AG08395 (cell line): ENCODE measurements around the gene GDF15.
"Not testable (repeated sequence)": the region's sequence is repeated elsewhere in the genome, so short reads cannot be mapped to it uniquely, and the experiment has no call there.

Experiments
- DNase-seq: peaks from one replicate; pipeline ENCODE4 v3.0.0; 2012; ENCODE audit warnings: mixed read lengths, low spot score

GDF15 gene, protein sequence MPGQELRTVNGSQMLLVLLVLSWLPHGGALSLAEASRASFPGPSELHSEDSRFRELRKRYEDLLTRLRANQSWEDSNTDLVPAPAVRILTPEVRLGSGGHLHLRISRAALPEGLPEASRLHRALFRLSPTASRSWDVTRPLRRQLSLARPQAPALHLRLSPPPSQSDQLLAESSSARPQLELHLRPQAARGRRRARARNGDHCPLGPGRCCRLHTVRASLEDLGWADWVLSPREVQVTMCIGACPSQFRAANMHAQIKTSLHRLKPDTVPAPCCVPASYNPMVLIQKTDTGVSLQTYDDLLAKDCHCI

DNA sequence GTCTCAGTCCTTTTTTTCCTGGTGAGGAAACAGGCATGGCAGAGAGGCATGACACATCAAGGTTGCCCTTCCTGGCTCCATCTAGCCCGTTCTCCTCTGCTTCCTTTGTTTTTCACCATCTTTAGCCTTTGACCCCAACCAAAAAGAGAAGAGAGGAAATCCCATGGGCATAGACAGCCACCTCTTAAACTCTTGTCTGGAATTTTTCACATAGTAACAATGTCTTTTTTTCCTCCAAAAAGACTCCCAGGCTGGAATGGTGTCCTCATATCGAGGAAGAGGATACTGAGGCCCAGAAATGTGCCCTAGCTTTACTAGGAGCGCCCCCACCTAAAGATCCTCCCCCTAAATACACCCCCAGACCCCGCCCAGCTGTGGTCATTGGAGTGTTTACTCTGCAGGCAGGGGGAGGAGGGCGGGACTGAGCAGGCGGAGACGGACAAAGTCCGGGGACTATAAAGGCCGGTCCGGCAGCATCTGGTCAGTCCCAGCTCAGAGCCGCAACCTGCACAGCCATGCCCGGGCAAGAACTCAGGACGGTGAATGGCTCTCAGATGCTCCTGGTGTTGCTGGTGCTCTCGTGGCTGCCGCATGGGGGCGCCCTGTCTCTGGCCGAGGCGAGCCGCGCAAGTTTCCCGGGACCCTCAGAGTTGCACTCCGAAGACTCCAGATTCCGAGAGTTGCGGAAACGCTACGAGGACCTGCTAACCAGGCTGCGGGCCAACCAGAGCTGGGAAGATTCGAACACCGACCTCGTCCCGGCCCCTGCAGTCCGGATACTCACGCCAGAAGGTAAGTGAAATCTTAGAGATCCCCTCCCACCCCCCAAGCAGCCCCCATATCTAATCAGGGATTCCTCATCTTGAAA lies at the start of gene GDF15:
Gene GDF15, plus strand, starts transcription at position 484 of the 868 bp plus-strand sequence. Its CDS starts 32 bp downstream, at position 516.
- DNase-seq = peak; percentile 83

DNA sequence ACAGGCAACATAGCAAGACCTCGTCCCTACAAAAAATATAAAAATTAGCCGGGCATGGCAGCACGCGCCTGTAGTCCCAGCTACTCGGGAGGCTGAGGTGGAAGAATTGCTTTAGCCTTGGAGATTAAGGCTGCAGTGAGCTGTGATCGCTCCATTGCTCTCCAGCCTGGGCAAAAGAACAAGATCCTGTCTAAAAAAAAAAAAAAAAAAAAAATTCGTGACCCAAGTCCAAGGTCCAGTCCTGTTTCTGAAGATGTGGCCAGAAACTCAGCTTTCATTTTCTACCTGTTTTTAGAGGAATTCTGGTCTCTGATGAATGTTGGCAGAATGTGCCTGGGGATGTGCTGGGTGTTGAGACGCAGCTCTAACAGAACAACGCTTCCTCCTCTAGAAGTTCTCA lies 47.4 kb upstream of the GDF15 start:
- no peak for DNase-seq

DNA sequence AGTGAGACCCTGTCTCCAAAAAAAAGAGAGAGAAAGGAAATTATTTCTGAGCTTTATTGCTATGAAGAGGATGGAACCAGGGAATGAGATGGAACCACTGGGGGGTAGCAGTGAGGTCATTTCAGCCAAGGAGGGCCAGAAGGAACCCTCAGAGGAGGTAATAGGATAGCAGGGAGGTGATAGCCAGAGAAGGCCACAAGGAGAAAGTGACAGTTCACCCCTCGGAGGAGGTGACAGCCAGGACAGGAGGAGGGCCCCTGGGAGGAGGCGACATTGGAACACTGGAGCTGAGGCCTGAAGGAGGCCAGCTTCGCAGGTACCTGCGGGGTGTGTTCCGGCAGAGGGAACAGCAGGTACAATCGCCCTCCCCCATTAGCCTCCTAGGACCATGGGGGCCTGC lies 46.2 kb upstream of the GDF15 start:
- peak; percentile 38 for DNase-seq

DNA sequence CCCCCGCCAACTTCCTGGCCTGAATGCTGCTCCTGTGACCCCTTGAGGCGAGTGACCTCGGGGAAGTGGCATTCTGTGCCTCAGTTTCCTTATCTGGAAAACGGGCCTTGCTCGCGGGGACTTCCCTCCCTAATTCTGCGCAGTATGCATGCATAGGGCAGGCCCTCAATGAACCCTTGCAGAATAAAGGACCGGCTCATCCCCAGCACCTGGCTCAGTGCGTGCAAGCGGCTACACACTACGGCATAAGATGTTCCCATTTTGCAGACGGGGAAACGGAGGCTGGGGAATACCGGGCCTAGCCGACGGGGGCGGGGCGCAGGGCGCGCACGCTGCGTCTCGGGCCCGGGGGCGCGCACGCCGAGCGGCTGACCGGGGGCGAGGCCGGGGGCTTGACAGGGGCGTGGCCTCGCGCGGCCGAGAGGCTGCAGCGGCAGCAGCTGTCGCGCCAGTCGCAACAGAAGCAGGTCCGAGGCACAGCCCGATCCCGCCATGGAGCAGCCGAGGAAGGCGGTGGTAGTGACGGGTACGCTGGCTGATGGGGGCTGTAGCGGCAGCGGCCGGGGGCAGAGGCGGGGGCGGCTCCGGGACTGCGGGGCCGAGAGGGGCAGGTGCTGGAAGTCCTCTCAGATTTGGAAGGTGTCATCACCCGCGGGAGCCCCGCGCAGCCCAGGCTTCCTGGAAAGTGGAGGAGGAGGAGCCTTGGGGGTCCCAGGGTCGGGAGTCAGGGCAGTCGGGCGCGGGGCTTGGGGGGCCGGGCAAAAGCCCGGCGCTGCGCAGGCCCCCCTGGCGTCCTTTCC lies 45.6 kb upstream of the GDF15 start, which contains the start of gene PGPEP1:
Gene PGPEP1, plus strand, starts transcription at position 409 of the 800 bp plus-strand sequence. Its CDS starts 84 bp downstream, at position 493.
- peak; percentile 88 for DNase-seq

DNA sequence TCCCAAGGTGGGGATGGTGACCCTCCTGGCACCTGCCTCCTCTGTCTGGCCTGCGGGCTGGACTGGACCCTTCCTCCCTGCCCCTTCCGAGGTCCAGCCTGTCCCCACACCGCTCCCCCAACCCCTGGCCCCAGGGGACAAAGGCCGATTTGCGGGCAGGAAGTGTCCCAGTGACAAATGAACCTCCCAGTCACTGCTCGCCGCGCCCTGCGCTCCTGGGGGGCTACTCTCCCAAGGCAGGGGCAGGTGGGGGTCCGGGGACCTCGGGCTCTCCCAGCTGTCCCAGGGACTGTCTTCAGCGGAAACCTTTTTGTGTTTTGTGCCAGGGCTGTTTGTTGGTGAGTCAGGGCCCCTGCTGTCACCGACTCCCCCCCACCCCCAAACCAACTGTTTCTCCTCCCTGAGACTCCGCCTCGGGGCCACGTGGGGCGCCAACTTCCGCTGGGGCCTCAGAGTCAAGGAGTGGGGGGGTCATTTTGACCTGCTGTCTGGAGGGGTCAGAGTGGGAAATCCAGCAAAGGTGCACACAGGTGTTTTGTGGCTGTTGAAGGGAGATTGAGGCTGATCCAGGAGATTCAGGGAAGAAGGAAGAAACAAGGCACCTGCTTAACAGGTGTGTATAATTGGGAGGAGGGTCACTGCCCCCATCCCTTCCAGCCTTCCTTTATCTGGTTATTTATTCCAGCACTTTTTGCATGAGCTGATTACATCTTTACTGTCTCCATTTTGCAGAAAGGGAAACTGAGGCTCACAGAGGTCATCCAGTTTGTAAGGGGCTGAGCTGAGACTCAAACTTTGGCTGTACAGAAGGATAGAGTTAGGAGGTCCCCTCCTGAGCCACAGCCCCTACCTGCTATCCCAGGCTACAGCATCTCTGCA lies 44.7 kb upstream of the GDF15 start:
- DNase-seq = peak; percentile 76

DNA sequence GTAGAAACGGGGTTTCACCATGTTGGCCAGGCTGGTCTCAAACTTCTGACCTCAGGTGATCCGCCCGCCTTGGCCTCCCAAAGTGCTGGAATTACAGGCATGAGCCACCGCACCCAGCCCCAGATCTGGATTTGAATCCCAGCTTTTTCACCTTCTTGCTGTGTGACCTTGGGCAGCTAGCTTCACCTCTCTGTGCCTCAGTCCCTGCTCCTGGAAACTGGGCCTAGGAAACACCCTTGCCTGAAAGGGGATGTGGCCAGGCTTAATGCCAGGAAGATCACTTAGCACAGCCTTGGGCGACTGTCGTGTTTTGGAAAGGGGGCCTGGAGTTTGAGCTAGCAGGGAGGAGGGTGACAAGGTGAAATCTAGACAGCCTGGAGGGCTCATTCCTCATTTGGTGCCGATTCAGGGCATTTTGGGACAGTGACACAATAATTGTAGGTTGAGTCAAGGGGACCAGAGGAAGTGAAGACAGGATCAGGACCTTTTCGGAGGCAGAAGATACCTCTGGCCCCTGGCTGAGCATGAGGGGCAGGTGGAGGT lies 43.8 kb upstream of the GDF15 start:
- no peak for DNase-seq

DNA sequence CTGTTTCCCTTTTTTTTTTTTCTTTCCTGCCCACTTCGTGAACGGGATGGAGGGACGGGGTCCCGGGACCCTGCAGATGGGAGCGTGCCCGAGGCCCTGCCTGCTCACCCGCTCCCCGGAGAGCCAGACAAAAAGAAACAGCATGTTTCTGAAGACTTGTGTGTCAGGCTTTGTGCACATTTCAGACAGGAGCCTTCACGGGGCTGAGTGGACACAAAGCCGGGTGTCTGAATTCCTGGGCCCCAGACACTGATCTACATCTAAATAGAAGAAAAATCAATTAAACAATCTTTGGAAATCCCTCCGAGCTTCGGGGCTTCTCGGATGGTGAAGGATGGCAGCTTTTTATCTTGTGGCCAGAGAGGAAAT lies 41.4 kb upstream of the GDF15 start:
- no peak for DNase-seq

DNA sequence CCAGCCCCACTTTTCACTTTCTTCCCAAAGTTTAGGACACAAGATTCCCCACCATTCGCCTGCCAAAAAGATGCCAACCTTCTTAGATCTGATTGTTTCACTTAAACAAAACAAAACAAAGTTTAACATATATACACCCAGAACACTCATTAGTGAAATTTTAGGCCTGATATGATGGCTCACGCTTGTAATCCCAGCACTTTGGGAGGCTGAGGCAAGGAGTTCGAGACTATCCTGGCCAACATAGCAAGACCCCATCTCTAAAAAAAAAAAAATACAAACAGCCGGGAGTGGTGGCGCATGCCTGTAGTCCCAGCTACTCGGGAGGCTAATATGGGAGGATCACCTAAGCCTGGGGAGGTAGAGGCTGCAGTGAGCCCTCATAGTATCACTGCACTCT lies 40.7 kb upstream of the GDF15 start:
- no peak for DNase-seq

DNA sequence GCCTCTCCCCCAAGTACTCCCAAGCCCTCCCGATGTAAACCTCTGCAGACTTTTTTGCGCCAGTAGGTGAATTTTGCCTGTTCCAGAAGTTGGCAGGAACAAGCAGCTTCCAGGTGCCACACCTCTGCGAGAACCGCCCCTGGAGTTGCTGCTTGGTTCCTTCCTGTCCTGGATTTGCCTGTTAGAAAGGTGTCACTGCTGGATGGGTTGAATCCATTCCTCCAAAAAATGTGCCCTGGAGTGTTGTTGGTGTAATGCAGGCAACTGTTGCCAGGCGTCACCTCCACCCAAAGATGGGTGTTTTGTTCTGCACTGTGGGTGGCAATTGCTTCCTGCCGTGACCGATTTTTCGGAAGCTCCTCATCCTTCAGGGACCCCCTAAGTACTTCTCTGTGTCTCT lies 39.9 kb upstream of the GDF15 start:
- DNase-seq = no peak

DNA sequence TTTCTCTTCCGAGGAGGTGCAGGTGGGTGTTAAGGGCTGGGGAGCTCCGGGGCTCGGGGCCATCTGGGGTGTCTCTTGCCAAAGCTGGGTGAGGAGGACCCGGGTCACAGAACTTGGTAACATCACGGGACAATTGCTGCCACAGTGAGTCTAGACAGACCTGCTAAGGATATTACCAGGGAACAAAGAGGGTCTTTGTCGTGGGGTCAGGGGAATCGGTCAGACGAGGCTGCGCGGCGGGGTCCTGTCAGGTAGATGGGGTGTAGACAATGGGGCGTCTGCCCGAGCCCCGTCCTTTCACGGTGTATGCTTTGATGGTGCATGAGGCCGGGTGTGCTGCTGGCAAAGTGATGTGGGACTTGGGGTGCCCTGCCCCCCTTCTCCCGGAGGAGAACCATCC lies 37.8 kb upstream of the GDF15 start:
- no peak for DNase-seq

DNA sequence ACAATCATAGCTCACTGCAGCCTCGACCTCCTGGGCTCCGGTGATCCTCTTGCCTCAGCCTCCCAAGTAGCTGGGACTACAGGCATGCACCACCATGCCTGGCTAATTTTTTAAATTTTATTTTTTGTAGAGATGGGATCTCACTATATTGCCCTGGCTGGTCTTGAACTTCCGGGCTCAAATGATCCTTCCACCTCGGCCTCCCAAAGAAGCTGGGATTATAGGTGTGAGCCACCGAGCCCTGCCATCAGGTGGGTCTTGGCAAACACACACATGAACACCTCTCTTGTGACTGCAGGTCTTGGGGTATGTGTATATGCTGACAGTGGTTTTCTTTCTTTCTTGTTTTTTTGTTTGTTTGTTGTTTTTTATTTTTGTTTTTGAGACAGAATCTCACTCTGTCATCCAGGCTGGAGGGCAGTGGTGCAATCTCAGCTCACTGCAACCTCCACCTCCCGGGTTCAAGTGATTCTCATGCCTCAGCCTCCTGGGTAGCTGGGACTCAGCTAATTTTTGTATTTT lies 37.1 kb upstream of the GDF15 start:
- DNase-seq = not testable (repeated sequence)

DNA sequence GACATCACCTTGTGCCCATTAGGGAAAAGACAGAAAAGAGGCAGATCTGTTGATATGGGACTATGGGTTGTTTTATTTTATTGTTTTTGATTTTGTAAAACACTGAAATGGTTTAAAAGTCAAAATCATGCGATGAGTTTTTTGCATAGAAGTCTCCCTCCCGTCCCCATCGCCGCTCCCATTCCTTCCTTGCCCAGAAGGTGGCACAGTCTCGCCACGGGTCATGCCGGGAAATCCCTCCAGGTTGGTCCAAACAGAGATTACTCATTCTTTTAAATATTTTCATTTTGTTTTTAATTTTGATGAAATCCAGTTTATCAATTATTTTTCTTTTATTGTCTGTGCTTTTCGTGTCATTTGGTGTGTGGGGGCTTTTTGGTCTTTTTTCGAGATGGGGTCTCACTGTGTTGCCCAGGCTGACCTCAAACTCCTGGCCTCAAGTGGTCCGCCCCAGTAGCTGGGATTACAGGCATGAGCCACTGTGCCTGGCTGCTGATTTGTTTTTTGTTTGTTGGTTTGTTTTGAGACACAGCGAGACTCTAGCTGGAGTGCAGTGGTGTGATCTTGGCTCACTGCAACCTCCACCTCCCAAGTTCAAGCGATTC lies 36.3 kb upstream of the GDF15 start:
- peak; percentile 81 for DNase-seq

DNA sequence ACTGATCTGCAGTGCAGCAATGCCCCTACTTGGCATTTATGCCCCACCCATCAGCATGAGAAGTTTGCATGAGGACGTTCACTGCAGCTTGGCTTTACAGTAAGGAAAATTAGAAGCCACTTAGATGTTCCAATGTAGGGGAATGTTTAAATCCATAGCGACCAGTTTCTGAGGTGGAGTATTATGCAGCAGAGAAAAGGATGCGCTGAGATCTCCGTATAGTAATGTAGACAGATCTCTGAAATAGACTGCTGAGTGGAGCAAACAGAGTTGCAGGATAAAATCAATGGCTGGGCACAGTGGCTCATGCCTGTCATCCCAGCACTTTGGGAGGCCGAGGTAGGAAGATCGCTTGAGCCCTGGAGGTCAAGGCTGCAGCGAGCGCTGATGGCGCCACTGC lies 35.5 kb upstream of the GDF15 start:
- DNase-seq = no peak

DNA sequence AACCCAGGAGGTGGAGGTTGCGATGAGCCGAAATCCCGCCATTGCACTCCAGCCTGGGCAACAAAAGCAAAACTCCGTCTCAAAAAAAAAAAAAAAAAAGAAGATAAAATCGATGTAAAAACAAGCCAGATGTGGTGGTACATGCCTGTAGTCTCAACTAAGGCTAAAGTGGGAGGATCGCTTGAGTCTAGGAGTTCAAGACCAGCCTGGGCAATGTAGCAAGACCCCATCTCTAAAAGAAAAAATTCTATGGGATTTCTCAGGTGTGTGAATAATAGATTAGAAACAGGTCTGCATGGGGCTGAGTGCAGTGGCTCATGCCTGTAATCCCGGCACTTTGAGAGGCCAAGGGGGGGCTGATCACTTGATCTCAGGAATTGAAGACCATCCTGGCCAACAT lies 34.4 kb upstream of the GDF15 start:
- no peak for DNase-seq

DNA sequence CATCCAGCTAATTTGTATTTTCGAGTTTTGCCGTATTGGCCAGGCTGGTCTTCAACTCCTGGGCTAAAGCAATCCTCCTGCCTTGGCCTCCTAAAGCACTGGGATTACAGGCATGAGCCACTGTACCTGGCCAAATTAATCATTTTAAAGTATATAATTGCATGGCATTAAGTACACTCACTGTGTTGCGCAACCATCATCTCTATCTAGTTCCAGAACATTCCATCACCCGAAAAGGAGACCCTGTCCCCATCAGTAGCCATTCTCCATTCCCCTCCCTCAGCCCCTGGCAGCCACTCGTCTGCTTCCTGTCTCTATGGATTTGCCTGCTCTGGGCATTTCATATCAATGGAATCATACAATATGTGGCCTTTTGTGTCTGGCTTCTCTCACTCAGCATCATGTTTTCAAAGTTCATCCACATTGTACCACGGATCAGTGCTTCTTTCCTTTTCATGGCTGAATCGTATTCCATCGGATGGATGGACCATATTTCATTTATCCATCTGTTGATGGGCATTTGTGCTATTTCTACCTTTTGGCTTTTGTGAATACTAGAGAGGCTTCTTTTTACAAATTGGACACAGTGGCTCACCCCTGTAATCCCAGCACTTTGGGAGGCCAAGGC lies 32.5 kb upstream of the GDF15 start:
- no peak for DNase-seq

DNA sequence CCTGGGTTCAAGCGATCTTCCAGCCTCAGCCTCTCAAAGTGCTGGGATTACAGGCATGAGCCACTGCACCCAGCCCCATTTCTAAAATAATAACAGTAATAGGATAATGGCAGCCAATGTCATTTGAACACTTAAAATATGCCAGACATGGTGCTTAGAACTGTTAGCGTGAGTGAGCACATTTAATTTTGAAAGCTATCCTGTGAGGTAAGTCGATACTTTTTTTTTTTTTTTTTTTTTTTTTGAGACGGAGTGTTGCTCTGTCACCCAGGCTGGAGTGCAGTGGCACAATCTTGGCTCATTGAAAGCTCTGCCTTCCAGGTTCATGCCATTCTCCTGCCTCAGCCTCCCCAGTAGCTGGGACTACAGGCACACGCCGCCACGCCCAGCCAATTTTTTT lies 31.2 kb upstream of the GDF15 start:
- DNase-seq = not testable (repeated sequence)

DNA sequence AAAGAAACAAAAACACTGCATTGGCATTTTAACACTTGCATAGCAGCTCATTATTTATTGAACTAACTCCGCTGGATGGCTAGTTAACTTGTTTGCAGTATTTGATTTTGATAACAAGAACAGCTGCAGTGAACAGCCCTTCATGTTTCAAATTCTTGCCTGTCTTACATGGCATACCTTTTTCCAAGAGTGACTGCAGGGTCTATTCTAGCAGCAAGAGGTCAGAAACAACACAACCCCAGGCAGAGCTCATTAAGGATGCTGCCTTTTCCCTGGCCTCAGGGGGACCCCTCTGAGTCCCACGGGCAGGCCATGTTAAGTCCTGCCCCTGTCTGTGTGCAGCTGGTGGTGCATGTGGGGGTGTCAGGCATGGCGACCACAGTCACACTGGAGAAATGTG lies 28.9 kb upstream of the GDF15 start:
- DNase-seq = no peak

DNA sequence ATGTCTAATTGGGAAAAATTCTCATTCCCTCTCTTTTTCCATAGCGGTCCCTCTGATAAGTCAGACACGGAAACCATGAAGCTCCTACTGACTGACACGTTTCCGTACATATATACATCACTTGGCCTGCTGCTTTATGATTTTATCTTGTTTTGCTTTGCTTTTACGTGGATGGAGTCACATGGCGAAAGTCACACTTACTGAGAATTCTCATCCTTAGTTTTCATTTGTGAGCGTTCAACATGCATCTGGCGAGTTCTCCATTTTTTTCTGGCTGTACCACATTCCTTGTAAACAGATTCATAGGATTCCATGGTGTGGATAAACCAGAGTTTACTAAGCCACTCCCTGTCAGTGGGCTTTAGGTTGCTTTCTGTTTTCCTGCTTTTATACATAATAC lies 24.3 kb upstream of the GDF15 start:
- DNase-seq = no peak

DNA sequence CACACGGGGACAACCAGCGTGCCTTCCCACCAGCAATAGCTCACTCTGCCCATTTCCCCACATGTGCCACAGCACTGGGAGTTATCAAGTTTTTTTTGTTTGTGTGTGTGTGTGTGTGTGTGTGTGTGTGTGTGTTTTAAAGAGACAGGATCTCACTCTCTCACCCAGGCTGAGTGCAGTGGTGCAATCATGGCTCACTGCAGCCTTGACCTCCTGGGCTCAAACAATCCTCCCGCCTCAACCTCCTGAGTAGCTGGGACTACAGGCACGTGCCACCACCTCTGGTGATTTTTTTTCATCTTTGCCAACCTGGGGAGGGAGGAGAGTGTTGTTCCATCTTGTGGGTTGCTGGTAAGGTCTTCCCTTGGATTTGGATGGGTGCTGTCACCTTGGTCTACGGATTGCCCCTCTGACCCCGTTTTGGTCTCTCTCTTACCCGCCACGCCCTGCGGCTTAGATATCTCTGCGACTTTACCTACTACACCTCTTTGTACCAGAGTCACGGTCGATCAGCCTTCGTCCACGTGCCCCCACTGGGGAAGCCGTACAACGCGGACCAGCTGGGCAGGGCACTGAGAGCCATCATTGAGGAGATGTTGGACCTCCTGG lies 22.9 kb upstream of the GDF15 start:
- DNase-seq = no peak

DNA sequence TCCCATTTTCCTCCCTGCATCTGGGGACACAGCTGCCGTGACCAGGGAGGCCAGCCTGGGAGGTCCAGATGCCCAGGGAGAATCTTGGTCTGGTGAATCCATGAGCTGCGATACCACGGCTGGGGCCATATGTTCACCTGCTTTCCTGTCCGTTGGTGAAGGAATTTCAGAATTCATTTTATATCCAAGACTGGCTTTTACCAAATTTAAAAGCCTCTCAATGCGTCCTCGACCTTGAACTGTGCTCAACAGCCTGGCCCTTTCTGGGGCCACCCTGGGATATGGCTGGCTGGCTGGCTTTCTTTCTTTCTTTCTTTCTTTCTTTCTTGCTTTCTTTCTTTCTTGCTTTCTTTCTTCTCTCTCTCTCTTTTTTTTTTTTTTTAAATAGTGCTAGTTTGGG lies 22.2 kb upstream of the GDF15 start:
- DNase-seq = no peak
